ENCODE results near the gene CCL18. TPM values are rescaled to one million over a fixed set of nuclear protein-coding genes. Genes with fewer than 3 reads are reported as not detected.
"Not testable (repeated sequence)": the region's sequence is repeated elsewhere in the genome, so short reads cannot be mapped to it uniquely, and the experiment has no call there.

CCL18 gene
- total RNA-seq, result not detected

- Histone ChIP-seq H3K27me3 (ENCODE audit: control insufficient read depth in 3 of 3, insufficient read depth in 3 of 3, low read length in 3 of 3) (peaks cover 0 to 2% (median 0%) of the 10 kb centered on the region in 3 donors), H3K4me3 (ENCODE audit: low read length in 3 of 3) (no peak within 1 kb of the TSS), H3K9ac (ENCODE audit: low read depth in 1 of 3, low read length in 3 of 3) (no peak within 1 kb of the TSS), H3K27ac (ENCODE audit: low read depth, low read length) (no peak within 1 kb of the TSS), H3K4me1 (ENCODE audit: control insufficient read depth in 3 of 3, insufficient read depth in 3 of 3, low read length in 3 of 3) (no peaks in the 10 kb centered on the region), H3K36me3 (ENCODE audit: control insufficient read depth in 3 of 3, insufficient read depth in 3 of 3, low read length in 3 of 3) (no peaks in the 10 kb centered on the region), H3K9me3 (ENCODE audit: control insufficient read depth in 3 of 3, low read length in 3 of 3) (no peaks in the 10 kb centered on the region)
Measured at GRCh38 chr17:36063786-36064541, at the start of gene CCL18. Gene CCL18 (plus strand): TSS chr17:36064272. CDS start chr17:36064343, 71 bp downstream.

GRCh38 chr17:36014946-36015345 lies 49.1 kb upstream of the CCL18 start:
- H3K27me3 ChIP-seq (ENCODE audit: control insufficient read depth in 3 of 3, insufficient read depth in 3 of 3, low read length in 3 of 3), result peaks cover 0 to 7% (median 5%) of the 10 kb centered on the region in 3 donors
- no peak overlapping the region for H3K9ac ChIP-seq (ENCODE audit: low read depth in 1 of 3, low read length in 3 of 3)
- H3K4me1 ChIP-seq (ENCODE audit: control insufficient read depth in 3 of 3, insufficient read depth in 3 of 3, low read length in 3 of 3), result peaks cover 0 to 4% (median 0%) of the 10 kb centered on the region in 3 donors
- no peak overlapping the region for H3K27ac ChIP-seq (ENCODE audit: low read depth, low read length)
- peaks cover 0 to 3% (median 0%) of the 10 kb centered on the region in 3 donors for H3K9me3 ChIP-seq (ENCODE audit: control insufficient read depth in 3 of 3, low read length in 3 of 3)
- H3K36me3 ChIP-seq (ENCODE audit: control insufficient read depth in 3 of 3, insufficient read depth in 3 of 3, low read length in 3 of 3), result no peaks in the 10 kb centered on the region
- H3K4me3 ChIP-seq (ENCODE audit: low read length in 3 of 3), result no peak overlapping the region

- H3K9me3 ChIP-seq (ENCODE audit: control insufficient read depth in 3 of 3, low read length in 3 of 3); H3K4me3 ChIP-seq (ENCODE audit: low read length in 3 of 3): not testable (repeated sequence)
Measured at GRCh38 chr17:36015895-36016294, 48.2 kb upstream of the CCL18 start.

GRCh38 chr17:36016555-36016954 lies 47.5 kb upstream of the CCL18 start:
- Histone ChIP-seq H3K36me3 (ENCODE audit: control insufficient read depth in 3 of 3, insufficient read depth in 3 of 3, low read length in 3 of 3) (no peaks in the 10 kb centered on the region), H3K27me3 (ENCODE audit: control insufficient read depth in 3 of 3, insufficient read depth in 3 of 3, low read length in 3 of 3) (peaks cover 0 to 5% (median 2%) of the 10 kb centered on the region in 3 donors), H3K9ac (ENCODE audit: low read depth in 1 of 3, low read length in 3 of 3) (no peak overlapping the region), H3K27ac (ENCODE audit: low read depth, low read length) (no peak overlapping the region), H3K9me3 (ENCODE audit: control insufficient read depth in 3 of 3, low read length in 3 of 3) (peaks cover 0 to 3% (median 0%) of the 10 kb centered on the region in 3 donors), H3K4me3 (ENCODE audit: low read length in 3 of 3) (no peak overlapping the region), H3K4me1 (ENCODE audit: control insufficient read depth in 3 of 3, insufficient read depth in 3 of 3, low read length in 3 of 3) (peaks cover 0 to 4% (median 0%) of the 10 kb centered on the region in 3 donors)

More at GRCh38 chr17:36015895-36016294, 48.2 kb upstream of the CCL18 start:
- not testable (repeated sequence) for H3K27ac ChIP-seq (ENCODE audit: low read depth, low read length); H3K27me3 ChIP-seq (ENCODE audit: control insufficient read depth in 3 of 3, insufficient read depth in 3 of 3, low read length in 3 of 3); H3K36me3 ChIP-seq (ENCODE audit: control insufficient read depth in 3 of 3, insufficient read depth in 3 of 3, low read length in 3 of 3); H3K4me1 ChIP-seq (ENCODE audit: control insufficient read depth in 3 of 3, insufficient read depth in 3 of 3, low read length in 3 of 3); H3K9ac ChIP-seq (ENCODE audit: low read depth in 1 of 3, low read length in 3 of 3)

GRCh38 chr17:36017799-36018198 lies 46.3 kb upstream of the CCL18 start, which contains the start of gene CCL23:
Gene CCL23 (minus strand): TSS chr17:36017972. CDS start chr17:36017897, 75 bp downstream.
- Histone ChIP-seq H3K9ac (ENCODE audit: low read depth in 1 of 3, low read length in 3 of 3) (no peak within 1 kb of the TSS), H3K36me3 (ENCODE audit: control insufficient read depth in 3 of 3, insufficient read depth in 3 of 3, low read length in 3 of 3) (no peaks in the 10 kb centered on the region), H3K27me3 (ENCODE audit: control insufficient read depth in 3 of 3, insufficient read depth in 3 of 3, low read length in 3 of 3) (peaks cover 0 to 2% (median 0%) of the 10 kb centered on the region in 3 donors), H3K27ac (ENCODE audit: low read depth, low read length) (no peak within 1 kb of the TSS), H3K9me3 (ENCODE audit: control insufficient read depth in 3 of 3, low read length in 3 of 3) (no peaks in the 10 kb centered on the region), H3K4me3 (ENCODE audit: low read length in 3 of 3) (no peak within 1 kb of the TSS), H3K4me1 (ENCODE audit: control insufficient read depth in 3 of 3, insufficient read depth in 3 of 3, low read length in 3 of 3) (peaks cover 0 to 4% (median 0%) of the 10 kb centered on the region in 3 donors)

GRCh38 chr17:36019423-36019822 lies 44.6 kb upstream of the CCL18 start:
- no peaks in the 10 kb centered on the region for H3K9me3 ChIP-seq (ENCODE audit: control insufficient read depth in 3 of 3, low read length in 3 of 3)
- no peaks in the 10 kb centered on the region for H3K27me3 ChIP-seq (ENCODE audit: control insufficient read depth in 3 of 3, insufficient read depth in 3 of 3, low read length in 3 of 3)
- no peak overlapping the region for H3K27ac ChIP-seq (ENCODE audit: low read depth, low read length)

GRCh38 chr17:36024106-36024869 lies 39.8 kb upstream of the CCL18 start:
- Histone ChIP-seq H3K4me3 (ENCODE audit: low read length in 3 of 3) (no peak overlapping the region), H3K9ac (ENCODE audit: low read depth in 1 of 3, low read length in 3 of 3) (no peak overlapping the region), H3K9me3 (ENCODE audit: control insufficient read depth in 3 of 3, low read length in 3 of 3) (no peaks in the 10 kb centered on the region), H3K4me1 (ENCODE audit: control insufficient read depth in 3 of 3, insufficient read depth in 3 of 3, low read length in 3 of 3) (no peaks in the 10 kb centered on the region), H3K36me3 (ENCODE audit: control insufficient read depth in 3 of 3, insufficient read depth in 3 of 3, low read length in 3 of 3) (no peaks in the 10 kb centered on the region), H3K27me3 (ENCODE audit: control insufficient read depth in 3 of 3, insufficient read depth in 3 of 3, low read length in 3 of 3) (no peaks in the 10 kb centered on the region), H3K27ac (ENCODE audit: low read depth, low read length) (no peak overlapping the region)

More at GRCh38 chr17:36019423-36019822, 44.6 kb upstream of the CCL18 start:
- Histone ChIP-seq H3K4me3 (ENCODE audit: low read length in 3 of 3) (no peak overlapping the region), H3K36me3 (ENCODE audit: control insufficient read depth in 3 of 3, insufficient read depth in 3 of 3, low read length in 3 of 3) (no peaks in the 10 kb centered on the region), H3K9ac (ENCODE audit: low read depth in 1 of 3, low read length in 3 of 3) (no peak overlapping the region), H3K4me1 (ENCODE audit: control insufficient read depth in 3 of 3, insufficient read depth in 3 of 3, low read length in 3 of 3) (peaks cover 0 to 4% (median 0%) of the 10 kb centered on the region in 3 donors)

- H3K36me3 ChIP-seq (ENCODE audit: control insufficient read depth in 3 of 3, insufficient read depth in 3 of 3, low read length in 3 of 3), result no peaks in the 10 kb centered on the region
- H3K9me3 ChIP-seq (ENCODE audit: control insufficient read depth in 3 of 3, low read length in 3 of 3), result no peaks in the 10 kb centered on the region
- H3K27me3 ChIP-seq (ENCODE audit: control insufficient read depth in 3 of 3, insufficient read depth in 3 of 3, low read length in 3 of 3), result no peaks in the 10 kb centered on the region
- H3K9ac ChIP-seq (ENCODE audit: low read depth in 1 of 3, low read length in 3 of 3), result no peak overlapping the region
- no peak overlapping the region for H3K4me3 ChIP-seq (ENCODE audit: low read length in 3 of 3)
- no peaks in the 10 kb centered on the region for H3K4me1 ChIP-seq (ENCODE audit: control insufficient read depth in 3 of 3, insufficient read depth in 3 of 3, low read length in 3 of 3)
- H3K27ac ChIP-seq (ENCODE audit: low read depth, low read length), result no peak overlapping the region
Measured at GRCh38 chr17:36027761-36028160, 36.3 kb upstream of the CCL18 start.

- Histone ChIP-seq H3K27ac (ENCODE audit: low read depth, low read length) (no peak overlapping the region), H3K27me3 (ENCODE audit: control insufficient read depth in 3 of 3, insufficient read depth in 3 of 3, low read length in 3 of 3) (peaks cover 0 to 6% (median 0%) of the 10 kb centered on the region in 3 donors), H3K9ac (ENCODE audit: low read depth in 1 of 3, low read length in 3 of 3) (no peak overlapping the region), H3K4me1 (ENCODE audit: control insufficient read depth in 3 of 3, insufficient read depth in 3 of 3, low read length in 3 of 3) (no peaks in the 10 kb centered on the region), H3K4me3 (ENCODE audit: low read length in 3 of 3) (no peak overlapping the region), H3K36me3 (ENCODE audit: control insufficient read depth in 3 of 3, insufficient read depth in 3 of 3, low read length in 3 of 3) (no peaks in the 10 kb centered on the region), H3K9me3 (ENCODE audit: control insufficient read depth in 3 of 3, low read length in 3 of 3) (no peaks in the 10 kb centered on the region)
Measured at GRCh38 chr17:36030956-36031355, 33.1 kb upstream of the CCL18 start.

- Histone ChIP-seq H3K9me3 (ENCODE audit: control insufficient read depth in 3 of 3, low read length in 3 of 3) (no peaks in the 10 kb centered on the region), H3K27me3 (ENCODE audit: control insufficient read depth in 3 of 3, insufficient read depth in 3 of 3, low read length in 3 of 3) (peaks cover 0 to 6% (median 0%) of the 10 kb centered on the region in 3 donors), H3K27ac (ENCODE audit: low read depth, low read length) (no peak overlapping the region), H3K4me1 (ENCODE audit: control insufficient read depth in 3 of 3, insufficient read depth in 3 of 3, low read length in 3 of 3) (no peaks in the 10 kb centered on the region), H3K9ac (ENCODE audit: low read depth in 1 of 3, low read length in 3 of 3) (no peak overlapping the region), H3K4me3 (ENCODE audit: low read length in 3 of 3) (no peak overlapping the region), H3K36me3 (ENCODE audit: control insufficient read depth in 3 of 3, insufficient read depth in 3 of 3, low read length in 3 of 3) (no peaks in the 10 kb centered on the region)
Measured at GRCh38 chr17:36034127-36034526, 29.9 kb upstream of the CCL18 start.
